Calu3 (cell line): ENCODE measurements around the gene NTM. TPM values are rescaled to one million over a fixed set of nuclear protein-coding genes. Genes with fewer than 3 reads are reported as not detected.

Source experiments
- Bru-seq: library from RNA; stranded (reverse); fragments of 400-500 nt; gene quantifications from one replicate; lab custom pipeline; 2021; lab: Mats Ljungman, UMichigan
- BruChase-seq, 2 experiments: library from RNA; stranded (reverse); fragments of 400-500 nt; gene quantifications; one replicate each; lab custom pipeline; 2021; lab: Mats Ljungman, UMichigan
- BruUV-seq: library from RNA; stranded (reverse); fragments of 400-500 nt; replicated peaks from 2 replicates; lab custom pipeline; 2021; lab: Mats Ljungman, UMichigan
- CTCF ChIA-PET: fragments of 300-600 bp; sonication (Branson Sonifier 250); formaldehyde crosslinking; loops from one replicate; lab custom pipeline; 2022; ENCODE audit warnings: antibody characterized with exemption; lab: Charles Lee
- DNase-seq: peaks from one replicate; pipeline ENCODE4 v3.0.0; 2022
- H3K27ac Mint-ChIP-seq: one replicate; pipeline ENCODE4 v1.8.0; 2022; ENCODE audit warnings: mixed read lengths; ENCODE audit not compliant: unreplicated experiment
- H3K27me3 Mint-ChIP-seq: one replicate; pipeline ENCODE4 v1.8.0; 2022; ENCODE audit warnings: mixed read lengths; ENCODE audit not compliant: unreplicated experiment
- H3K36me3 Mint-ChIP-seq: one replicate; pipeline ENCODE4 v1.8.0; 2022; ENCODE audit warnings: mild to moderate bottlenecking, moderate library complexity, mixed read lengths; ENCODE audit not compliant: insufficient read depth, unreplicated experiment
- H3K4me1 Mint-ChIP-seq: one replicate; pipeline ENCODE4 v1.8.0; 2022; ENCODE audit warnings: mild to moderate bottlenecking, low read depth, mixed read lengths; ENCODE audit not compliant: unreplicated experiment
- H3K4me3 Mint-ChIP-seq: one replicate; pipeline ENCODE4 v1.8.0; 2022; ENCODE audit warnings: mild to moderate bottlenecking, low read depth, moderate library complexity, mixed read lengths; ENCODE audit not compliant: unreplicated experiment
- H3K9me3 Mint-ChIP-seq: one replicate; pipeline ENCODE4 v1.8.0; 2022; ENCODE audit warnings: low read depth, mixed read lengths; ENCODE audit not compliant: unreplicated experiment
- CTCF ChIP-seq: fragments of 200-600 bp; IDR thresholded peaks from one replicate; pipeline ENCODE4 v1.8.0; 2022; ENCODE audit warnings: antibody characterized with exemption; ENCODE audit not compliant: unreplicated experiment
- intact Hi-C: fragments of 100-400 bp; cut with micrococcal nuclease; formaldehyde crosslinking; loops from one replicate; pipeline ENCODE4 v1.10.0; 2022; ENCODE audit not compliant: unreplicated experiment
- long read RNA-seq: library from polyadenylated mRNA; stranded (forward); transcript quantifications from one replicate; pipeline ENCODE4 v2.0.0, GENCODE V29; 2022
- total RNA-seq: library from RNA; stranded (reverse); gene quantifications from 2 replicates; pipeline ENCODE4 v1.2.3, GENCODE V29; 2022

Gene NTM
- not detected in 2 replicates for total RNA-seq
- percentile 0 among the genes with signal in this experiment for Bru-seq, nascent RNA
- BruChase-seq, experiment 1, labeled RNA remaining after a 6-hour chase = percentile 0 among the genes with signal in this experiment
- BruChase-seq, experiment 2, labeled RNA remaining after a 2-hour chase = percentile 0 among the genes with signal in this experiment
- long read RNA-seq = 0 reads

GRCh38 chr11:131370090-131370751, at the start of gene NTM:
Gene NTM (plus strand): TSS chr11:131370615.
- no peak for TF ChIP-seq CTCF
- no peak within 1 kb of the TSS for H3K4me3 Mint-ChIP-seq
- H3K4me1 Mint-ChIP-seq = no peaks in the 10 kb centered on the region
- no peaks in the 10 kb centered on the region for H3K36me3 Mint-ChIP-seq
- H3K27me3 Mint-ChIP-seq = no peaks in the 10 kb centered on the region
- CTCF ChIA-PET = no interaction called here
- intact Hi-C loops = no loop called here
- no peak within 1 kb of the TSS for H3K27ac Mint-ChIP-seq
- peaks cover 3% of the 10 kb centered on the region for H3K9me3 Mint-ChIP-seq
- no TSS peak for BruUV-seq
- no peak for DNase-seq

- H3K36me3 Mint-ChIP-seq = no peaks in the 10 kb centered on the region
- H3K4me1 Mint-ChIP-seq = no peaks in the 10 kb centered on the region
- CTCF ChIA-PET = no interaction called here
- TF ChIP-seq CTCF = no peak
- H3K27me3 Mint-ChIP-seq = no peaks in the 10 kb centered on the region
- DNase-seq = no peak
- peaks cover 9% of the 10 kb centered on the region for H3K9me3 Mint-ChIP-seq
- no peak overlapping the region for H3K27ac Mint-ChIP-seq
- H3K4me3 Mint-ChIP-seq = no peak overlapping the region
- intact Hi-C loops = no loop called here
- no TSS peak for BruUV-seq
Observed at GRCh38 chr11:131324921-131325570, 45.4 kb upstream of the NTM start.

- CTCF ChIA-PET = no interaction called here
- intact Hi-C loops = no loop called here
- no peak for DNase-seq
- BruUV-seq = no TSS peak
- peaks cover 7% of the 10 kb centered on the region for H3K9me3 Mint-ChIP-seq
- TF ChIP-seq CTCF = no peak
- no peaks in the 10 kb centered on the region for H3K27me3 Mint-ChIP-seq
- H3K36me3 Mint-ChIP-seq = no peaks in the 10 kb centered on the region
- H3K4me3 Mint-ChIP-seq = no peak overlapping the region
- no peak overlapping the region for H3K27ac Mint-ChIP-seq
- H3K4me1 Mint-ChIP-seq = no peaks in the 10 kb centered on the region
Observed at GRCh38 chr11:131326829-131327228, 43.6 kb upstream of the NTM start.

GRCh38 chr11:131327421-131327820, 43.0 kb upstream of the NTM start:
- no peak for DNase-seq
- peaks cover 7% of the 10 kb centered on the region for H3K9me3 Mint-ChIP-seq
- no peak for TF ChIP-seq CTCF
- H3K36me3 Mint-ChIP-seq = no peaks in the 10 kb centered on the region
- H3K27me3 Mint-ChIP-seq = no peaks in the 10 kb centered on the region
- H3K27ac Mint-ChIP-seq = no peak overlapping the region
- H3K4me3 Mint-ChIP-seq = no peak overlapping the region
- CTCF ChIA-PET = no interaction called here
- H3K4me1 Mint-ChIP-seq = no peaks in the 10 kb centered on the region
- intact Hi-C loops = no loop called here
- BruUV-seq = no TSS peak
